Neural progenitor cell (in vitro differentiated cells): ENCODE measurements around the gene FOXA2.

Experiments used
- CTCF ChIP-seq: fragments of 200-600 bp; sonication (generic); IDR thresholded peaks from 2 replicates; pipeline ENCODE4 v1.5.1; 2017; ENCODE audit warnings: antibody characterized with exemption, mild to moderate bottlenecking
- EZH2 ChIP-seq: fragments of 200-600 bp; sonication (generic); IDR thresholded peaks from 2 replicates; pipeline ENCODE4 v1.6.1; 2017; ENCODE audit warnings: antibody characterized with exemption, mild to moderate bottlenecking, moderate library complexity
- EZH2phosphoT487 ChIP-seq: fragments of 200-600 bp; sonication (generic); IDR thresholded peaks from 2 replicates; pipeline ENCODE4 v1.6.1; 2017; ENCODE audit warnings: antibody characterized with exemption

- TF ChIP-seq CTCF (no peak), EZH2 (peak; percentile 69), EZH2phosphoT487 (peak; percentile 69)
Observed at GRCh38 chr20:22577515-22578220, 6.7 kb downstream of the FOXA2 start.
